GM19351 (cell line): Measurements from ENCODE around the gene TATDN2.

Experiments used
- ATAC-seq: cut with Tn5 transposase; IDR thresholded peaks from one replicate; pipeline ENCODE4 v1.9.1; 2021; ENCODE audit warnings: mild to moderate bottlenecking, moderate library complexity; ENCODE audit not compliant: unreplicated experiment

The TATDN2 gene

DNA sequence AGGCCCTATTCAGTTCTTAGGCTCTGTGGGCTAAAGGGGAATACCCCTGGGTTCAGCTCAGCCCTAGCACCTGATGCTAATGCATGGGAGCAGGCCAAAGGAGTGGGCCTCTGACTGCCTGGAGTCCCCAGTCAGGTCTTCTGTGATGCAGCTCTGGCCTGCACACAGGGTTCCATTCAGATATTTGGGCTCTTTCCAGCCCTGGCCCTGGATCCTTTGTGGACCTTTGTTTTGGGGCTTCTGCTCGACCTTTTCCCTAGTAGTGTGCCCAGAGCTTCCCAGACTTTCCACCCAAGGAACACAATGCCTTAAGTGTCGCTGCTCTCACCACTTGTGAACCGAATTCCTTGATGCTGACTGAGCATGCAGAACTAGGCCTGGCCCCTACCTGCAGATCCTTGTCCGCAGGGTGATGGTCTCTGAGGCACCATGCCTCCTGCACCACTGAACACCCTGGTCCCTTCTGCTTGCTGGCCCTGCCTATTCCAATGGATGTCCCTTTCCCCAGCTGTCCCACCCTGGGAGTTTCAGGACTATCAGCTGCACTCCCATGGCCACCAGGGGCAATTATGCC is 67.6 kb downstream of the TATDN2 start:
- ATAC-seq: no peak

DNA sequence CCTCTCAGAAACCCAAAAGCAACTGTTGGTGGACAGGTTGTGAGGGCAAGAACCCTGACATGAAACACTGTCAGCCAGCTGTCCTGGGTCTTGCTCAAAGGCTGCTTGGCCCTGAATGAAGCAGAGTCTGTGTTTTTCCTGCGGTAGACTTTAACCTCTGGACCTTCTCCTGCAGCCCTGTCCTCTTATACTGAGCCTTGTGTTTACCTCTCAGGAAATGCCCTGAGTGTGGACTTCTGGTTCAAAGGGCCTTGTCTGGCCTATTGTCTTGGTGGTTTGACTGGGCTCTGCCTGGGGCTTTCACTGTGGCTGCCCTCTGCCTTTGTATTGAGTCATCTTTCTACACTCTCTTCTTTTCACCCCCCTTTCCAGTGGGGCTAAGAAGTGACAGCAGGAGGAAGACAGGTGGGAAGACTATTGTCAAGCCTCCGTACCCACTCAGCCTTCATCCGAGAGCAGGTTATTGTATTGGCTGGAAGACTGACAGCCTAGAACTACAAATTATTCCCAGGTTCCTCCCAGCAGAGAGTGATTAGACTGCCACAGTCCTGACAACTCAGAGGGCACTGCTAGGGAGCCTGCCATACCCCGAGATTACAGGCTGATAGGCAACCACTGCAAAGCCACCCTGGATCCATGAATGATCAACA is 69.2 kb downstream of the TATDN2 start:
- ATAC-seq: no peak

DNA sequence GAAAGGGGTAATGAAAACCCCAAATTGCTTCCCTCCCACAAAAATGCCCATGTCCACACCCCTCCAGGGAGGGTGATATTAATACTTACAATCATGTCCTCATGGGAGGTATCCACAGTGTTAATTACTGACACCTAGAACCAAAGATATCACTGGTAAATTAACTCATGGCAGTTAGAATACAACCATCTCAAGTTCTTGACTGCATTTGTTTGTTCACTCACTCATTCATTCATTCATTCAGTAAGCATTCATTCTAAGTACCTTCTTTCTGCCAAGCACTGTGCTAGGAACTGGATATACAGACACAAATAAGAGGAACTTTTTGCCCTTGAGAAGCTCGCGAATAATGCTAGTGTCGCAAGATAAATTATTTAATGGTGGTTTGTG is 69.7 kb downstream of the TATDN2 start:
- no peak for ATAC-seq

DNA sequence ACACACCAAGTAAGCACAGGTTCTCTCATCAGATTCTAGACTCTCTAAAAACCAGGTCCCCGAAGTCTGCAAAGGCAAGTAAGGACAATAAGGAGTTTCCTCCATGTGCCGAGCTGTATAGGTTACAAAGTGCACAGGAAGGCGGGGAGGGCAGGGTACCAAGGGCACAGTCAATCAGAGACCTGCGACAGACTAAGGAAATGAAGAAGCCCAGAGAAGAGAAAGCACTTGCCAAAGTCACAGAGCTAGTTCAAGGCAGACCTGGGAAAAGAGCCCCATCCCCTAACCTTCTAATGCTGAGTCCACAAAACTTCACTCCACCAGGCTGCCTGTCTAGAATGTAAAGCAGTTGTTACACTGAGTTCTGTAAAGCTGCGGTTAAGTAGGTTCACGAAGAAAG is 71.0 kb downstream of the TATDN2 start:
- ATAC-seq: no peak

DNA sequence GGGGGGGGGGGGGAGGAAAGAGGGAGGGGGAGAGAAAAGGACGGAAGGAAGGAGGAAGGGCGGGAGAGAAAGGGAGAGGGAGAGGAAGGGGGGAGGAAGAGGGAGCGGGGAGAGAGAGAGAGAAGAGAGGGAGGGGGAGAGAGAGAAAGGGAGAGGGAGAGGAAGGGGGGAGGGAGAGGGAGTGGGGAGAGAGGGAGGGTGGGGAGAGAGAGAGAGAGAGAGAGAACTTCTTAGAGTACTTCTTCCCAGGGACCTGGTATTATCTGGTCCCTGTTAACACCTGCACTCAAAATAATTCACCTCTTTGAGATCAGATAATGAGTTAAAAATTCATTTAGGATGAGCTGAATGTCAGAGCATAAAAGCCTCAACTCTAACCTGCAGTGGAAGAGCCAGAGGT is 71.5 kb downstream of the TATDN2 start:
- no peak for ATAC-seq

DNA sequence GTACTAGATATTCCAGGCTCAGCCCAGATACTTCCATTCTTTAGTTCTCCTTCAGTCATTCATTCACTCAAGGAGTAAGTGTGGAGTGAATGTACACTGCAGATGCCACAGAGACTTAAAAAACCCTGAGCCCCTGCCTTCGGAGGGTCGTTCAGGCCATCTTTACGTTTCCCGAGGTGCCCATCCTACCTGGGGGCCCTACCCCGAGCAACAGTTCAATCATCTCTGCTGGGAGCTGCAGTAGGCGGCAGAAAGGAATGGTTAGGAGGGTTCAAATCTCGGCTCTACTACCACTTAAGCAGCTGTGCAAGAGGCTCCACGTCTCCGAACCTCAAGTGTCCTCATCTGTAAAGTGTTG is 72.0 kb downstream of the TATDN2 start:
- ATAC-seq: no peak

DNA sequence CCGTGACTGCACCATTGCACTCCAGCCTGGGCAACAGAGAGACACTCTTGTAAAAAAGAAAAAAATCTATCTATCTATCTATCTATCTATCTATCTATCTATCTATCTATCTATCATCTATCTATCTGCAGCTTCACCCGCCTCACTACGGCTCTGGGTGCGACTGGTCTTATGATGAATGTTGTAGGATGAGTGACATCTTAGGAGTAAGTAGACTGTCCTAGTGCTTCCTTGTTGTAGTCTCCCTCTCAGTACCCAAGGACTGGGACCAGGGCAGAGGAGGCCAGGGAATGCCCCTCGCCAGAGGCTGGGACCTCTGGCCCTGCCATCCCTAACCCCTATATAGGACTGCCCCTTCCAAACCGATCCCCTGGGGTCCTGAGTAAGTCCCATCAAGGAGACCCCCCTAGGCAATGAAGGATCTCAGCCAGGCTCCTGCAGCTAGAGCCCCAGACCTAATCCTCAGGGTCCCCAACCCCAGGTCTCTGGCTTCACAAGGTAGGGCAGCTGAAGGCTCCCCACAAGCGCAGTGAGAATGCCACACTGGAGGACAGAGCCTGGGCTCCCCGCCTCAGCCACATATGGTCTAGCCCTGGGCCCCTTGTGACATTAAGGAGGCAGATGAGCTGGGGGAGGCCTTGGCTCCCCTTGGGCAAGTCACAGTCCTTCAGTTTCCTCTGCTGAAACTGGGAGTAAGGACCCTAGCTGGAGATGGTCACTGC is 73.5 kb downstream of the TATDN2 start:
- no peak for ATAC-seq

DNA sequence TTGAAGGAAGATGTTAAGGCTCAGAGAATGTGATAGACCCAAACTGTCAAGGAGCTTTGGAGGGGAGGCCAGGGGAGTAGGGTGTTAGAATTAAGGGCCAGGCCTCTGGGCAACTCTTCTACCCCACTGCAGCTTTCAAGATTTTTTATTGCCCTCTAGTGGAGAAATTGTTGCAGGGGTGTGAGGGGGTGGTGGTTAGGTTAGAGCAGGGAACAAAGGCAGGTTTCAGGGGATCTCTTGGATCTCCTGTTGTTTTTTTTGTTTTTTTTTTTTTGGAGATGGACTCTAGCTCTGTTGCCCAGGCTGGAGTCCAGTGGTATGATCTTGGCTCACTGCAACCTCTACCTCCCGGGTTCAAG is 74.1 kb downstream of the TATDN2 start:
- ATAC-seq: no peak

DNA sequence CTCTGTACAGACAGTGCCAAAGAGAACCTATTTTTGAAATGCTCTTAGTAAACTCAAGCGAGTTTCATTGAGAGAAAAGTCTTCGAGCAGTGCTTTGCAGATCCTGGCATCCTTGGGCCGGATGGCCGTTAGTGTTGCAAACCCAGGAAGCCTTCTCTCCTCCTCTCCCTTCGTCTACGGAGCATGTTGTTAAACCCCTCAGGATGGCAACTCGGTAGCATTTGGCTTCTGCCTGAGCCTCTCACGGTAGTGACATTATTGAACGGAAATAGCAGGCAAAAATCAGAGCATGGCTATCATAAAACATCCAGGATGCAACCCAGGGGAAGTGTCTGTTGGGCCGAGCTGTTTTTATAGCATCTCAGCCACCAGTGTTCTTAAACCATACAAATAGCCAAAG is 79.3 kb downstream of the TATDN2 start:
- no peak for ATAC-seq

DNA sequence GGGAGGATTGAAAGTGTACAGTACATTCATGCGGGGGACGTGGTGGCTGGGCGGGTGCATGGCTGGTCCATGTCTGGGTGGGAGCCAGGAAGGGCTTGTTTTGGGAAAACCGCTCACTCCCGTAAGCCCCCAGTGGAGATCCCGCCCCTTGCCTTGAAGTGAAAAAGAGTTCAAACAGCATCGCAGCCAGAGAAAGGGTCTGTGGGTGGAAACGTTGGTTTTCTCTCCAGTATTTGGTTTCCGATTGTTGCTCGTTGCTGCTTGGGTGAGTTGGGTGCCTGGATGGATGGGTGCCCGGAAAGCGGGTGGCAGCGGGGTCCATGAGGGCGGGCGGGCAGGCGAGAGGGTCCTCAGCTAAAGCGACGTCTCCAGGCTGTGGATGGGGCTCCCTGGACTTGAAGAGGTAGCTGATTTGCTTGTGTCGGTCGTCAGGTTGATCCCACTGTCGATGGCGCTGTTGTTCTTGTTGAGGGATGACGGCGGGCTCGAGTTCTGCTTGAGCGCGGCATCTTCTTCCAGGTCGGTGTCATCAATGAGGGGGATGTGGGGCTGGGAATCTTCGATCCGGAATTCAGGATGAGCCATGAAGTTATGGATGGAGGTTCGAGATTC is 80.3 kb downstream of the TATDN2 start:
- ATAC-seq: no peak

DNA sequence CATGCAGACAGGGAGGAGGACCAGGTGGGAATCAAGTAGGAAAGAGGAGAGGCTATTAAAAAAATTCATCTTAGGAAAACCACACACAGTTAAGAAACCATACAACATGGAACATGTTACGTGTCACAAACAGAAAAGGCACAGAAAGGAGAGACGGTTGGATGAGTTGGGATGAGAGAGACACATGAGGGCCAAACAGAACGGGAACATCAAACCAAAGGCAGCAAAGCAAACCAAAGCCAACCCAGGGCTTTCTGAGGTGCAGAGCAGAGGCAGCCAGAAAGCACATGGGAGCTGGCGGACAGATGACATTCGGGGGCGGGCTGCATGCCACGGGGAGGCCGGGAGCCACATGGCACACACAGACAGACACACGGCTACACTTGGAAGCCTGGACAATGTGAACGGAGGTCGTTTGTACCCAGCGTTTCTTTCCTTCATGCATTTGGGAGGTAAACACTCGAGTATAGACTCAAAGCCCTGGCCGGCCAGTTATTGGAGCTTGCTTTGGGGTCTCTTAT is 81.3 kb downstream of the TATDN2 start:
- no peak for ATAC-seq

DNA sequence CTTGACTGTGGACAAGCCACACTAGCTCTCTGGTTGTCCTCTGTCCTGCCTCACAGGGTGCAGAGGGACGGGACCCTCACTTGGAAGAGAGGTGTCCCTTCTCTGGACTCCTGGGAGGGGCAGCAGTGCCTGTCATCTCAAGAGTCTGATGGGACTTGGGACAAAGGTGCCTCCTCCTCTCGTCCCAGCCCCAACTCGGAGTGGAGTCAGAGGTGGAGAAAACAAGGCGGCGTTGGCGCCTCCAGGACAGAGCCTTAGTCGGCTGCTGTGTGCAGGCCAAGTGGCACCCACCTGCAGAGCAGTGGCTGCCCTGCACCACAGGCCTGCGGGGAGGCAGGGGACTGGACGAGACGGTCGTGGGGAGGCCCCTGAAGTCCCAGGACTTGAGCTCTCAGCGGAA is 82.1 kb downstream of the TATDN2 start:
- no peak for ATAC-seq
